HT-29 (cell line): Measurements from ENCODE around the gene STAC2. TPM values are rescaled to one million over a fixed set of nuclear protein-coding genes. Genes with fewer than 3 reads are reported as not detected.
A peak's percentile ranks its signal among the peaks of the same experiment; 100 is the strongest.

Source experiments
- DNase-seq: peaks from one replicate; pipeline ENCODE4 v3.0.0-alpha.2; 2015; ENCODE audit warnings: low spot score
- total RNA-seq: library from RNA; depleted of rRNA; stranded (reverse); fragments of >200 nt; shearing (Covaris generic); gene quantifications from 2 replicates; pipeline ENCODE4 v1.2.3, GENCODE V29; 2014; rRNA removed

Gene STAC2
- total RNA-seq, 1 experiment from 2014 or later, result 0.28 TPM

DNA sequence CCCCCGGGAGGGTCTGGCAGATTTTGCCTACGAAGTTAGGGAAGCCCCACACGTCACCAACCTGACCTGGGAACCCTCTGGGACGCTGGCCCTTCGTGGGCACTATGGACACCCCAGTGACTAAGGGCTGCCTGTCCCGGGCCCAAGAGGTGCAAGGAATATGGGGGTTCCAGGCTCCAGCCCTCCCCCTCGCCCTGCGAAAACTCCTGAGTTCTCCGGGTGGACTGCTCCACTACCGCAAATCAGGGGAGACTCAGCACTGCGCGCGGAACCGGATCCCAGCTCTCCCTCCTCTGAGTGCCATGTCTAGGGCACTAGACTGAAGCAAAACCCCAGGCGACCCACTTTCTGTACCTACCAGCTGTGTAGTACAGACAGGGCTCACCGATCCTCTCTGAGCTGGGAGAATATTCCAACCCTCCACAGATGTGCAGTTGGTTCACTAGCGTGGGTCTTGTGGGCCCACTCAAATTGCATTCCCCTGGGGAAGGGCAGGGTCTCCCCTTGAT, 59.9 kb downstream of the STAC2 start, which contains the start of gene ARL5C:
Gene ARL5C (minus strand): TSS at position 321 of the 509 bp plus-strand sequence. CDS start 401 bp downstream, outside the sequence.
- no peak for DNase-seq

DNA sequence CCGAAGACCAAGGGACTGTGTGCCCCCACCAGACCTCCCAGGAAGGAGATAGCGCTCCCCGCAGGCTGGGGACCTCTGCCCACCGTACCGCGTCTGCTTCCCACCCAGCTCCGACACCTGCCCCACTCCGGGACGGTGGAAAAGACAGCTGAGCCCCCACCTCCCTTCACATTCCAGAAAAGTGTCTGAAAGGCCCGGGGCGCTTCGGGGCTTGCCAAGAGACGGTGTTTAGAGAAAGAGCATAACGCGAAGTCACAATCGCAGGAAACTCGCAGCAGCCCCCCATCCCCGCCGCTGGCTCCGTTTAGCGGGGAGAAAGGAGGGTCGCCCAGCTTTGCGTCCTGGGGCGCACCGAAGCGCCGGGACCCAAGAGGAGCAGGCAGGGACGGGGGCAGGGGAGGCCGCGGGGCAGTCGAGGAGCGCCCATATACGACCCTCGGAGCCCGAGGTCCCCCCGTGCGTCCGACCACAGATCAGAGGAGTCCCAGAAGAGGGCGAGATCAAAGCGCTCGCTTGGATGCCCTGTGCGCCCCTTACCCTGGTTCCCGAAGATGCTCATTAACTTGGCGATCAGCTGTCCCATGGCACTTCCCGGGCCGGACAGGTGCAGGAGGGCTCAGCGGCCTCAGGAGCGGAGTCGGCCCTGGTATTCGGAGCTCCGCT, 60.4 kb downstream of the STAC2 start:
- DNase-seq, result no peak

DNA sequence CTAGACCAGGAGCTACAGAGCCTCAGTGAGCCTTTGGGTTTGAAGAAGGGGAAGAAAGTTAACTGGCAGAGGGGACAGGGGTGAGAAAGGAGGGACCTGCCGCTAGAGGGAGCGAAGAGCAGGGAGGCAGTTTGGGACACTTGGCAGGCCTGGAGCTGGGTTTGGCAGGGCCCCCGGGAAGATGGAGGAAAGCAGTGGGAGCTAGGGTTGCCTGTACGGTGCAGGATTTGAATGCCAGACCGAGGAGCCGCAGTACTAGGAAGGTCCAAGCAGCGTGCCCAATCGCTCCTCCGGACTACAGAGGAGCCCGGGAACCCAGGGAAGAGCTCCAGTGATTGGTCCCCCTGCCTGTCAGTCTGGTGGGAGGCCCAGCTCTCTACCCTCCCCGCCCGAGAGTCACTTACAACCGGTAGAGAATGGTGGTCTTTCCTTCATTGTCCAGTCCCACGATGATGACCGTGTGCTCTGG, 61.0 kb downstream of the STAC2 start:
- DNase-seq, result peak; percentile 79

DNA sequence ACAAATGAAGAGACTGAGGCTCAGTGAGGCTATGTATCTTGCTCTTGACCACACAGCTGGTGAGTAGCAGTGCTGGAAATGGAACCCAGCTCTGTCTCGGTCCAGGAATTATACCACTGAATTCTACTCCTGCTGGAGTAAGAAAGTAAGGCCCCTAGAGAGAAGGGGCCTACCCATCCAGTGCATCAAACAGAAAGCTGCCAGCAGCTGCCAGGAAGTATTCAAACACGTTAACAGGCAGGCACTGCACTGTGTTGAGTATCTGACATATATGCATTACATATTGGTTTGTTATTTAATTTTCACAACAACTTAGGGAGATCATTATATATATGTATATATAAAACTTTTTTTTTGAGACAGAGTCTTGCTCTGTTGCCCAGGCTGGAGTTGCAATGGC, 63.8 kb downstream of the STAC2 start:
- no peak for DNase-seq

Other genes with a start within 250 kb of the STAC2 start
- not detected in 2 replicates for gene PLXDC1, start 74.3 kb downstream of the STAC2 start, total RNA-seq
- gene ARL5C, start 59.8 kb downstream of the STAC2 start, total RNA-seq, result not detected in 2 replicates
- gene CACNB1, start 28.3 kb downstream of the STAC2 start, total RNA-seq, result 3.5 and 6.5 TPM in 2 replicates
- gene RPL19, start 25.7 kb downstream of the STAC2 start, total RNA-seq, result 2,436 and 2,711 TPM in 2 replicates
- gene FBXL20, start 175.7 kb upstream of the STAC2 start, total RNA-seq, result 3.3 and 4.7 TPM in 2 replicates
- 12.0 and 13.4 TPM in 2 replicates for gene MED1, start 225.3 kb upstream of the STAC2 start, total RNA-seq
- 40.7 and 53.5 TPM in 2 replicates for gene CDK12, start 235.5 kb upstream of the STAC2 start, total RNA-seq